Measurements from ENCODE around the gene GRK5.

DNA sequence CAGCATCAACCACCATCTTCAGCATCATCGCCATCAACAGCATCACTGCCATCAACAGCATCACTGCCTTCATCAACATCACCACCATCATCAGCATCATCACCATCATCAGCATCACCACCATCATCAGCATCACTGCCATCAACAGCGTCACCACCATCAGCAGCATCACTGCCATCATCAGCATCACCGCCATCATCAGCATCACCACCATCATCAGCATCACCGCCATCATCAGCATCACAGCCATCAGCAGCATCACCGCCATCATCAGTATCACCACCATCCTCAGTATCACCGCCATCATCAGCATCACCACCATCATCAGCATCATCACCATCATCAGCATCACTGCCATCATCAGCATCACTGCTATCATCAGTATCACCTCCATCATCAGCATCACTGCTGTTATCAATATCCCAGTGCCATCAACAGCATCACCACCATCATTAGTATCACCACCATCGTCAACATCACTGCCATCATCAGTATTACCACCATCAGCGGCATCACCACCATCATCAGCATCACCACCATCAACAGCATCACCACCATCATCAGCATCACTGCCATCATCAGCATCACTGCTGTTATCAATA is 220.0 kb downstream of the GRK5 start:
- TF ChIP-seq, protein P1, sequence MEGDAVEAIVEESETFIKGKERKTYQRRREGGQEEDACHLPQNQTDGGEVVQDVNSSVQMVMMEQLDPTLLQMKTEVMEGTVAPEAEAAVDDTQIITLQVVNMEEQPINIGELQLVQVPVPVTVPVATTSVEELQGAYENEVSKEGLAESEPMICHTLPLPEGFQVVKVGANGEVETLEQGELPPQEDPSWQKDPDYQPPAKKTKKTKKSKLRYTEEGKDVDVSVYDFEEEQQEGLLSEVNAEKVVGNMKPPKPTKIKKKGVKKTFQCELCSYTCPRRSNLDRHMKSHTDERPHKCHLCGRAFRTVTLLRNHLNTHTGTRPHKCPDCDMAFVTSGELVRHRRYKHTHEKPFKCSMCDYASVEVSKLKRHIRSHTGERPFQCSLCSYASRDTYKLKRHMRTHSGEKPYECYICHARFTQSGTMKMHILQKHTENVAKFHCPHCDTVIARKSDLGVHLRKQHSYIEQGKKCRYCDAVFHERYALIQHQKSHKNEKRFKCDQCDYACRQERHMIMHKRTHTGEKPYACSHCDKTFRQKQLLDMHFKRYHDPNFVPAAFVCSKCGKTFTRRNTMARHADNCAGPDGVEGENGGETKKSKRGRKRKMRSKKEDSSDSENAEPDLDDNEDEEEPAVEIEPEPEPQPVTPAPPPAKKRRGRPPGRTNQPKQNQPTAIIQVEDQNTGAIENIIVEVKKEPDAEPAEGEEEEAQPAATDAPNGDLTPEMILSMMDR (IDR thresholded peaks at IDR 0.05), result no peak
- no peak for TF ChIP-seq POLR2A (IDR thresholded peaks at IDR 0.05)
